ENCODE data around the gene OIP5. TPM values are rescaled to one million over a fixed set of nuclear protein-coding genes. Genes with fewer than 3 reads are reported as not detected.

The OIP5 gene
- total and polyA plus RNA-seq, 10 of the 15 experiments (the other 5 are each of a cell fraction or from before 2014, with no cell fraction given) = 4.8 to 61.4 (median 22.1) TPM

- TF ChIP-seq CHD2 (IDR thresholded peaks at IDR 0.05; ENCODE audit: borderline replicate concordance, low read depth, low read length) = peak; percentile 80; the same call in 1 of the 2 replicates
- TF ChIP-seq ZZZ3 (IDR thresholded peaks at IDR 0.05; ENCODE audit: control insufficient read depth, insufficient read length, low read depth) = no peak
- TF ChIP-seq PML (IDR thresholded peaks at IDR 0.05; ENCODE audit: low read length) = peak; percentile 95
- TF ChIP-seq CREB1 (IDR thresholded peaks at IDR 0.05; ENCODE audit: low read depth) = peak; percentile 67
- TF ChIP-seq WRNIP1 (IDR thresholded peaks at IDR 0.05; ENCODE audit: borderline replicate concordance, low read depth, low read length) = no peak
- 0 out of 2 replicates have a peak, but pooled peaks have one; percentile 38 for TF ChIP-seq POLR2AphosphoS2 (IDR thresholded peaks at IDR 0.05; ENCODE audit: low read depth, low read length)
- TF ChIP-seq SMAD5 (IDR thresholded peaks at IDR 0.05; ENCODE audit: low read depth) = peak; percentile 53; the same call in 1 of the 2 replicates
- TF ChIP-seq RCOR1 (conservative IDR thresholded peaks at IDR 0.05; ENCODE audit: low read depth, low read length) = no peak
- TF ChIP-seq, protein P1, sequence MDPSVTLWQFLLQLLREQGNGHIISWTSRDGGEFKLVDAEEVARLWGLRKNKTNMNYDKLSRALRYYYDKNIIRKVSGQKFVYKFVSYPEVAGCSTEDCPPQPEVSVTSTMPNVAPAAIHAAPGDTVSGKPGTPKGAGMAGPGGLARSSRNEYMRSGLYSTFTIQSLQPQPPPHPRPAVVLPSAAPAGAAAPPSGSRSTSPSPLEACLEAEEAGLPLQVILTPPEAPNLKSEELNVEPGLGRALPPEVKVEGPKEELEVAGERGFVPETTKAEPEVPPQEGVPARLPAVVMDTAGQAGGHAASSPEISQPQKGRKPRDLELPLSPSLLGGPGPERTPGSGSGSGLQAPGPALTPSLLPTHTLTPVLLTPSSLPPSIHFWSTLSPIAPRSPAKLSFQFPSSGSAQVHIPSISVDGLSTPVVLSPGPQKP (IDR thresholded peaks at IDR 0.05; ENCODE audit: low read depth, low read length) = no peak
- TF ChIP-seq JUNB (IDR thresholded peaks at IDR 0.05) = no peak
- no peak for TF ChIP-seq TCF7 (IDR thresholded peaks at IDR 0.05; ENCODE audit: borderline replicate concordance)
- TF ChIP-seq, protein P2, sequence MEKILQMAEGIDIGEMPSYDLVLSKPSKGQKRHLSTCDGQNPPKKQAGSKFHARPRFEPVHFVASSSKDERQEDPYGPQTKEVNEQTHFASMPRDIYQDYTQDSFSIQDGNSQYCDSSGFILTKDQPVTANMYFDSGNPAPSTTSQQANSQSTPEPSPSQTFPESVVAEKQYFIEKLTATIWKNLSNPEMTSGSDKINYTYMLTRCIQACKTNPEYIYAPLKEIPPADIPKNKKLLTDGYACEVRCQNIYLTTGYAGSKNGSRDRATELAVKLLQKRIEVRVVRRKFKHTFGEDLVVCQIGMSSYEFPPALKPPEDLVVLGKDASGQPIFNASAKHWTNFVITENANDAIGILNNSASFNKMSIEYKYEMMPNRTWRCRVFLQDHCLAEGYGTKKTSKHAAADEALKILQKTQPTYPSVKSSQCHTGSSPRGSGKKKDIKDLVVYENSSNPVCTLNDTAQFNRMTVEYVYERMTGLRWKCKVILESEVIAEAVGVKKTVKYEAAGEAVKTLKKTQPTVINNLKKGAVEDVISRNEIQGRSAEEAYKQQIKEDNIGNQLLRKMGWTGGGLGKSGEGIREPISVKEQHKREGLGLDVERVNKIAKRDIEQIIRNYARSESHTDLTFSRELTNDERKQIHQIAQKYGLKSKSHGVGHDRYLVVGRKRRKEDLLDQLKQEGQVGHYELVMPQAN (conservative IDR thresholded peaks at IDR 0.05) = peak; percentile 100
- TF ChIP-seq BHLHE40 (IDR thresholded peaks at IDR 0.05; ENCODE audit: borderline replicate concordance in 1 of 2, low read depth in 2 of 2, low read length in 1 of 2) = peak in 1 of 2 experiments; percentile 29; a peak in 1 of 4 replicates
- TF ChIP-seq, protein P3, sequence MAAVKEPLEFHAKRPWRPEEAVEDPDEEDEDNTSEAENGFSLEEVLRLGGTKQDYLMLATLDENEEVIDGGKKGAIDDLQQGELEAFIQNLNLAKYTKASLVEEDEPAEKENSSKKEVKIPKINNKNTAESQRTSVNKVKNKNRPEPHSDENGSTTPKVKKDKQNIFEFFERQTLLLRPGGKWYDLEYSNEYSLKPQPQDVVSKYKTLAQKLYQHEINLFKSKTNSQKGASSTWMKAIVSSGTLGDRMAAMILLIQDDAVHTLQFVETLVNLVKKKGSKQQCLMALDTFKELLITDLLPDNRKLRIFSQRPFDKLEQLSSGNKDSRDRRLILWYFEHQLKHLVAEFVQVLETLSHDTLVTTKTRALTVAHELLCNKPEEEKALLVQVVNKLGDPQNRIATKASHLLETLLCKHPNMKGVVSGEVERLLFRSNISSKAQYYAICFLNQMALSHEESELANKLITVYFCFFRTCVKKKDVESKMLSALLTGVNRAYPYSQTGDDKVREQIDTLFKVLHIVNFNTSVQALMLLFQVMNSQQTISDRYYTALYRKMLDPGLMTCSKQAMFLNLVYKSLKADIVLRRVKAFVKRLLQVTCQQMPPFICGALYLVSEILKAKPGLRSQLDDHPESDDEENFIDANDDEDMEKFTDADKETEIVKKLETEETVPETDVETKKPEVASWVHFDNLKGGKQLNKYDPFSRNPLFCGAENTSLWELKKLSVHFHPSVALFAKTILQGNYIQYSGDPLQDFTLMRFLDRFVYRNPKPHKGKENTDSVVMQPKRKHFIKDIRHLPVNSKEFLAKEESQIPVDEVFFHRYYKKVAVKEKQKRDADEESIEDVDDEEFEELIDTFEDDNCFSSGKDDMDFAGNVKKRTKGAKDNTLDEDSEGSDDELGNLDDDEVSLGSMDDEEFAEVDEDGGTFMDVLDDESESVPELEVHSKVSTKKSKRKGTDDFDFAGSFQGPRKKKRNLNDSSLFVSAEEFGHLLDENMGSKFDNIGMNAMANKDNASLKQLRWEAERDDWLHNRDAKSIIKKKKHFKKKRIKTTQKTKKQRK (IDR thresholded peaks at IDR 0.05; ENCODE audit: low read depth, low read length) = no peak
- peak; percentile 75 for TF ChIP-seq IKZF1 (conservative IDR thresholded peaks at IDR 0.05)
- TF ChIP-seq TARDBP (IDR thresholded peaks at IDR 0.05; ENCODE audit: borderline replicate concordance) = no peak
- TF ChIP-seq SIX5 (IDR thresholded peaks at IDR 0.05; ENCODE audit: low read depth, low read length, severe bottlenecking) = no peak
- TF ChIP-seq MYC (IDR thresholded peaks at IDR 0.05; ENCODE audit: insufficient read depth, insufficient read length, insufficient replicate concordance, low read length, severe bottlenecking) = peak; percentile 46
- no peak for TF ChIP-seq PBX3 (IDR thresholded peaks at IDR 0.05; ENCODE audit: insufficient replicate concordance, low read depth, low read length)
These were observed at the start of gene OIP5, which contains the start of gene NUSAP1 (continued) for GRCh38 chr15:41332194-41333025.
